GM21737 (cell line): ENCODE measurements around the gene DGKB.

Experiments
- ATAC-seq: cut with Tn5 transposase; IDR thresholded peaks from one replicate; pipeline ENCODE4 v1.9.1; 2021; ENCODE audit warnings: mild to moderate bottlenecking, moderate library complexity; ENCODE audit not compliant: unreplicated experiment

DGKB gene

DNA sequence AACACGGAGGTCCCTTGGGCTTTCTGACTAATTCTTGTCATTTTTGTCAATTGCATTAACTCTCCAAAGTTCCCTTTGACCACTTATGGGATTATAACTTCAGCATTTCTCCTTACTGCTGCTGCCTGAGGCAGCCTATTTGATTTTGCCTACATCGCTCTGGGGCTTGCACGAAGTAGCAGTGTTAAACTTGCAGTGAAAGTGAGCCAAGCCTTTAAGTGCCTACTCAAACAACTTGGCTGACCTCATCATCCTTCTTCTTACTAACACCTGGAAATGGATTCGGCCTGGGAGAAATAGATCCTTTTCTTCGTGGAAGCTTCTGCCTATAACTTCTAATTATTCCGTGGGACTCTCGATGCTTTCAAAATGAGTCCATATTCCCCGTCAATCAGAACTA is 76.6 kb downstream of the DGKB start:
- no peak for ATAC-seq

- ATAC-seq, result no peak
Observed at GRCh38 chr7:14822481-14822854, 80.1 kb downstream of the DGKB start.

- ATAC-seq, result no peak
Observed at GRCh38 chr7:14821757-14822480, 80.6 kb downstream of the DGKB start.

DNA sequence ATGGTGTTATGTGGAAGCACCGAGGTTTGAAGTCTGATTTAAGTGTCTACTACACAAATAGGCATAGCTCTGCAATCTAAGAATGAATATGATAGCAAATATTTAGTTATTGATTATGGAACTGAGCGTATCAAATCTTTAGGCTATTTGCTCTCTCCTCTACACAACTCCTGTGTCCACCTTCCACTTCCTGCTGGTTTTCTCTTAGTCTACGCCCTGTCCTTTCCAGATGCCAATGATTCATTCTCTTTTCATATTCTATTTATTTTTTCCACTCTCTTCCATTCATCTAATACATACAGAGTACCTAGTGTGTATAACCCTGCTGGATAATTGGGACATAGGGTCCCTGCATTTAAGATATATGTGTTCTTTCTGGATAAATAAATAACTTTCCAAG is 83.7 kb downstream of the DGKB start:
- ATAC-seq, result no peak

GRCh38 chr7:14817829-14818614 is 84.5 kb downstream of the DGKB start:
- ATAC-seq, result no peak

DNA sequence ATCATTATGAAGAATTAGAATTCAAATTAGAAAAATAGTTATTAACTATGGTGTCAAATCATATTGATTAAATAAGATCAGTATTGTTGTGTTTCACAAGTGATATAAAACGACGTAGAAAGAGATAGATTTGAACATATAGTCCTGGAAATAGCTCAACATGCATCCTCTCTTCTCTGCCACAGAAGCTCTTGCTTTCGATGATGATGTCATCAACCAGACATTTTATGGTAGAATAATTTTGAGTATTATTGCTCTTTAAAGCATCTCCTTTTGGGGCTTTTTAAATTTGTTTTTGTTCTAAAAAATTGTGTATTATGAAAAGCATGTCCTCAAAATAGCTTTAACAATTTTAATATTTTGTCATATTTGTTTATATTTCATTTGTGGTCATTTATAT is 95.0 kb downstream of the DGKB start:
- ATAC-seq, result no peak

- no peak for ATAC-seq
Observed at GRCh38 chr7:14806891-14807290, 95.7 kb downstream of the DGKB start.

DNA sequence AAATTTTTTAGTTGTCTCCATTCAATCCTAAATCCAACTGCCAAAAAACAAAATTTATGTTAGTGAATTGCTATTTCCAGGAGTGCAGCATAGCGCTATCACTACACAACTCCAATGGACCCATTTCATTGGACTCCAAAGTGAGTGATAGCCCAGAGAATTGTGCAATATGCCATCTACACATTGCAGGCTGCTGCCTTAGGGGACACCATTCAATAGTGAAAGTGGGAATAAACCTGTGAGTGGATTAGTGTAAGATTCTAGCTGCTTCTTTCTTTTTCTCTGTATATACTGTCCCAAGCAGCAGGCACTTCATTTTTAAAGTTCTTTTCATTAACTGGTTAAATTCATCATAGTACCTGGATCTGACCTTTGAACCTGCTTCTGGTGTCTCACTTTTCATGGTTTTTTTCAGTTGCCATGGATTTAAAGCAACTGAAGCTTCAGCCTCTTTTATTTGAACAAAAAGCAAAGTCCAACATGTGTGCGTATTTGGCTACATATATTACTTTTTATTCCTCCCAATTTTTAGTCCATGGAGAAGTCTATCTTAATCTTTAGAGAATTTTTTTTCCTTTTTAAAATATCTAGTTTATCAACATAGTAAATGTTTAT is 97.3 kb downstream of the DGKB start:
- ATAC-seq, result no peak

GRCh38 chr7:14800664-14801063 is 101.9 kb downstream of the DGKB start:
- no peak for ATAC-seq

- no peak for ATAC-seq
Observed at GRCh38 chr7:14793151-14793550, 109.4 kb downstream of the DGKB start.

GRCh38 chr7:14787551-14787950 is 115.0 kb downstream of the DGKB start:
- ATAC-seq, result no peak

- ATAC-seq, result no peak
Observed at GRCh38 chr7:14786314-14786895, 116.1 kb downstream of the DGKB start.

GRCh38 chr7:14777806-14778205 is 124.7 kb downstream of the DGKB start:
- ATAC-seq, result no peak

- no peak for ATAC-seq
Observed at GRCh38 chr7:14776266-14776665, 126.3 kb downstream of the DGKB start.

DNA sequence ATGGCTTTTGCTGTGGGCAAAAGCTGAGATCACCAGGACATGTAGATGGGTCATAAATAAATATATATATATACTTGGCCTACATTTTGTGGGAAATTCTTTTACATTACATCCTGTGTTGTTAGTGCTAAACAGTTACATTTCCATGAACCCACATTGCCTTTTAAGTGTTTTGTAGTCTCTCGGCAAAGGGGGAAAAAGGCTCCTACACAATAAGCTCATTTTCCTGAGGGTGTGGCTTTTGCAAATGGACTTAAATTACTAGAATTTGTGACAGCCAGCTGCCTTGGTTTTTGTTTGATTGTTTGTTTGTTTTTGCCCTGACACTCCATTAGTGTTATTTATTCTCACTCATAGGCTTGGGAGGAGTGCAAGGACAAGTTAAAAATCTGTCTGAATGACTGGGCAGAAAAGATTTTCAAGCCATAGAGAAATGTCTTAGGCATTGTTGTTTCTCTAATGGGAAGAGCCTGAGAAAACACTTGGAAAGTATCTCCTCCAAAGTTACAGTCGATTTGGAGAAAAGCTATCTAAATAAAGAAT is 128.8 kb downstream of the DGKB start:
- no peak for ATAC-seq

DNA sequence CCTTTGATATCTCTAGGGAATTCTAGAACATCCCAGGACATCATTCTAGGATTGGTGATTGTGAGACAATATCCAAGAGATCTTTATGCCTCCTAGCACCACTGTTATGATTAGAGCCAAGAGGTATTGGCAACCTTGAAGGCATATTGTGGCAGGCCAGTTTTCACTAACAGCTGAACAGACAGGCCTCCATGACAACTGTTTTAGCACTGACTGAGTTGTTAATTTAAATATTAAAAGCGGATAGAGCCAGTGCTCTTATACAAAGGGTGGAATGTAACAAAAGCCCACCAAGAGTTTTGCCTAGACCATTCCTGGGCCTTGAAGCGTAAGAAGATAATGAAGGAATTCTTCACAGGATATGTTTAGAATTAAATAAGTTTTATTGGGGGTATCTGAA is 131.9 kb downstream of the DGKB start:
- no peak for ATAC-seq

- no peak for ATAC-seq
Observed at GRCh38 chr7:14769261-14769660, 133.3 kb downstream of the DGKB start.

DNA sequence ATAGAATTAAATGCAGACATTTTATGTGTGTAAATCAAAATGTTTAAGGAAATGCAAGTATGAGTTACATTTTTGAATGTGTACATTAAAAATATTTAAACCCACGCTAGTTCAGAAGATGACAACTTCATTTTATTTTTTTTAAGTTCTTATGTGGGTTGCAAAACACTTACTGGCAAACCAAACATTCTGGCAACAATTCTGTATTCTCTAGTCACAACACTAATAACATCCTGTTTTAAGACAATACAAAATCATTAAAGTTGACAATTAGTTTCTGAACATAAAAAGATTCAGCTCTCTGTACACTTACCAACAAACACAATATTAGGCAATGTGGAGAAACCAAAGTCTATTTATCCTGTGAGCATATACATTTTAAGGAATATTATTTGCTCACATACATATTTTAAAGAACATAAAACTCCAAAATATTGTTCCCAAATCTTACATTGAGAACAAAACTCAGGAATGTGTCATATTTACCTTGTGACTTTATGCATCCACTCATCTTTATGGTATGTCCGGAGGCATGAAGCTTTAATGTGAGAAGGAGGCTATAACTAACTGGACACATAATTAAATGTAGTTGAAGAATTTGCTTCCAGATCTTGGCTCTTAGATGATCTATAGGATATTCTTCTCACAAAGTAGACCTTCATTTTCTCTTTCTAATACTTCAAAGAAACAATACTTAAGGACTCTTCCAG is 134.7 kb downstream of the DGKB start:
- no peak for ATAC-seq

GRCh38 chr7:14766747-14767146 is 135.8 kb downstream of the DGKB start:
- ATAC-seq, result no peak

- no peak for ATAC-seq
Observed at GRCh38 chr7:14765731-14766130, 136.8 kb downstream of the DGKB start.

GRCh38 chr7:14762561-14762960 is 140.0 kb downstream of the DGKB start:
- ATAC-seq, result no peak
